ENCODE results near the gene TENM3. TPM values are rescaled to one million over a fixed set of nuclear protein-coding genes. Genes with fewer than 3 reads are reported as not detected.

TENM3 gene
- total RNA-seq, 4 donors from 2014 or later, result 29.8 to 58.5 (median 35.9) TPM

- TF ChIP-seq CTCF (IDR thresholded peaks at IDR 0.05; ENCODE audit: low read depth), result no peak
Measured at GRCh38 chr4:182448281-182449151, 205.3 kb downstream of the TENM3 start.

GRCh38 chr4:182449186-182449929, 206.2 kb downstream of the TENM3 start:
- no peak for TF ChIP-seq CTCF (IDR thresholded peaks at IDR 0.05; ENCODE audit: low read depth)

- TF ChIP-seq CTCF (IDR thresholded peaks at IDR 0.05; ENCODE audit: low read depth), result no peak
Measured at GRCh38 chr4:182449930-182450439, 206.8 kb downstream of the TENM3 start.

GRCh38 chr4:182451441-182451840, 208.2 kb downstream of the TENM3 start:
- no peak for TF ChIP-seq CTCF (IDR thresholded peaks at IDR 0.05; ENCODE audit: low read depth)

- no peak for TF ChIP-seq CTCF (IDR thresholded peaks at IDR 0.05; ENCODE audit: low read depth)
Measured at GRCh38 chr4:182453830-182454229, 210.6 kb downstream of the TENM3 start.

- no peak for TF ChIP-seq CTCF (IDR thresholded peaks at IDR 0.05; ENCODE audit: low read depth)
Measured at GRCh38 chr4:182454440-182455013, 211.3 kb downstream of the TENM3 start.

GRCh38 chr4:182465114-182465513, 221.9 kb downstream of the TENM3 start:
- no peak for TF ChIP-seq CTCF (IDR thresholded peaks at IDR 0.05; ENCODE audit: low read depth)
